ENCODE results near the gene TMEM167B. TPM values are rescaled to one million over a fixed set of nuclear protein-coding genes. Genes with fewer than 3 reads are reported as not detected.

Gene TMEM167B
- total RNA-seq, 1 donor from 2014 or later: 27.1 TPM

DNA sequence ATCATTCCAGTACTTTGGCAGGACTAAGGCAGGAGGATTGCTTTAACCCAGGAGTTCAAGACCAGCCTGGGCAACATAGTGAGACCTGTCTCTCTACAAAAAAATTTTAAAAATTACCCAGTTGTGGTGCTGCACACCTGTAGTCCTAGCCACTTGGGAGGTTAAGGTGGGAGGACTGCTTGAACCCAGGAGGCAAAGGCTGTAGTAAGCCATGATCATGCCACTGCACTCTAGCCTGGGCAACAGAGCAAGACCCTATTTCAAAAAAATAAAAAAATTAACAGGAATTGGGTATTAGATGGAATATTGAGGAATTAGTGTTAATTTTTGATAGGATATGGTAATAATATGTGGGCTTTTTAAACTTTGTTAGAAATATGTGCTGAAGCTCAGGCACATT is 31.5 kb upstream of the TMEM167B start:
- TF ChIP-seq CTCF (IDR thresholded peaks at IDR 0.05; ENCODE audit: unreplicated experiment): no peak
- H3K36me3 Mint-ChIP-seq (ENCODE audit: insufficient read depth): no peaks in the 10 kb centered on the region
- H3K27me3 Mint-ChIP-seq: no peaks in the 10 kb centered on the region
- no peak overlapping the region for H3K4me3 Mint-ChIP-seq (ENCODE audit: low read depth)
- no peaks in the 10 kb centered on the region for H3K9me3 Mint-ChIP-seq (ENCODE audit: low read depth)
- no peak for DNase-seq (ENCODE audit: low spot score, unreplicated experiment)
- H3K4me1 Mint-ChIP-seq (ENCODE audit: low read depth): no peaks in the 10 kb centered on the region
- H3K27ac Mint-ChIP-seq: no peak overlapping the region

- Mint-ChIP-seq H3K4me3 (ENCODE audit: low read depth) (no peak overlapping the region), H3K9me3 (ENCODE audit: low read depth) (no peaks in the 10 kb centered on the region), H3K27ac (peak overlapping the region; percentile 33), H3K36me3 (ENCODE audit: insufficient read depth) (peaks cover 4% of the 10 kb centered on the region), H3K27me3 (no peaks in the 10 kb centered on the region), H3K4me1 (ENCODE audit: low read depth) (no peaks in the 10 kb centered on the region)
- TF ChIP-seq CTCF (IDR thresholded peaks at IDR 0.05; ENCODE audit: unreplicated experiment): no peak
- no peak for DNase-seq (ENCODE audit: low spot score, unreplicated experiment)
These were observed 29.9 kb upstream of the TMEM167B start for GRCh38 chr1:109060707-109061106.

DNA sequence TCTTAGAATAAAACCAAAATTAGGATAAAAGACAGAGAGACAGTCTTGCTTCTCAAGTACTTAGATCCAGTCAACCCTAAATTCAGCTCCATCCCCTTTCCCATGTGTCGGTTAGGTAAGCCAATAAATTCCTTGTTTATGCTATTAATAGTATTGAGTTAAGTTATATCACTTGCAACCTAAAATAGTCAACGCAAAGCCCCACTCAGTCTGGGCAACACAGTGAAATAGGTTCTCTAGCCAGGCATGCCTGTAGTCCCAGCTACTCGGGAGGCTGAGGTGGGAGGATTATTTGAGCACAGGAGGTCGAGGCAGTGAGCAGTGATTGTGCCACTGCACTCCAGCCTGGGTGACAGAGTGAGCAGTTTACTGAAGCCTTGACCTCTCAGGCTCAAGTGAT is 29.4 kb upstream of the TMEM167B start:
- peaks cover 4% of the 10 kb centered on the region for H3K36me3 Mint-ChIP-seq (ENCODE audit: insufficient read depth)
- no peaks in the 10 kb centered on the region for H3K4me1 Mint-ChIP-seq (ENCODE audit: low read depth)
- TF ChIP-seq CTCF (IDR thresholded peaks at IDR 0.05; ENCODE audit: unreplicated experiment): no peak
- DNase-seq (ENCODE audit: low spot score, unreplicated experiment): no peak
- H3K27ac Mint-ChIP-seq: no peak overlapping the region
- no peaks in the 10 kb centered on the region for H3K9me3 Mint-ChIP-seq (ENCODE audit: low read depth)
- H3K4me3 Mint-ChIP-seq (ENCODE audit: low read depth): no peak overlapping the region
- H3K27me3 Mint-ChIP-seq: no peaks in the 10 kb centered on the region

- TF ChIP-seq CTCF (IDR thresholded peaks at IDR 0.05; ENCODE audit: unreplicated experiment): no peak
- H3K4me1 Mint-ChIP-seq (ENCODE audit: low read depth): no peaks in the 10 kb centered on the region
- H3K4me3 Mint-ChIP-seq (ENCODE audit: low read depth): no peak overlapping the region
- no peak overlapping the region for H3K27ac Mint-ChIP-seq
- H3K9me3 Mint-ChIP-seq (ENCODE audit: low read depth): no peaks in the 10 kb centered on the region
- peaks cover 9% of the 10 kb centered on the region for H3K36me3 Mint-ChIP-seq (ENCODE audit: insufficient read depth)
- no peak for DNase-seq (ENCODE audit: low spot score, unreplicated experiment)
- no peaks in the 10 kb centered on the region for H3K27me3 Mint-ChIP-seq
These were observed 25.4 kb upstream of the TMEM167B start for GRCh38 chr1:109065137-109065536.

DNA sequence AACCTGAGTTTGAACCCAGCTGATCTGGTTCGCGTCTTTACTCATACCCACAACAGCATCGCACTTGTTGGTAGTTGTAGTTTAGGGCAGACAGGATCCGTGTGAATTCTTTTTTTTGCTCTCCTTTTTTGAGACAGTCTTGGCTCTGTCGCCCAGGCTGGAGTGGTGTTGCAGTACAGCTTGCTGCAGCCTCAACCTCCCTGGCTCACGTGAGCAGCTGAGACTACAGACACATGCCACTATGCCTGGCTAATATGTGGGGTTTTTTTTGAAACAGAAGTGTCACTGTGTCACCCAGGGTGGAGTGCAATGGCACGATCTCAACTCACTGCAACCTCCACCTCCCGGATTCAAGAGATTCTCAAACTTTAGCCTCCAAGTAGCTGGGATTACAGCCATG is 22.7 kb upstream of the TMEM167B start:
- no peak for TF ChIP-seq CTCF (IDR thresholded peaks at IDR 0.05; ENCODE audit: unreplicated experiment)
- Mint-ChIP-seq H3K36me3 (ENCODE audit: insufficient read depth) (peaks cover 11% of the 10 kb centered on the region), H3K27ac (no peak overlapping the region), H3K4me3 (ENCODE audit: low read depth) (no peak overlapping the region), H3K9me3 (ENCODE audit: low read depth) (no peaks in the 10 kb centered on the region), H3K27me3 (no peaks in the 10 kb centered on the region), H3K4me1 (ENCODE audit: low read depth) (no peaks in the 10 kb centered on the region)
- no peak for DNase-seq (ENCODE audit: low spot score, unreplicated experiment)

Data from progenitor cell of endocrine pancreas (in vitro differentiated cells).